A549 (cell line): ENCODE data around the gene ZNF319.

Experiments used
- CTCF ChIP-seq: fragments of >200 bp; sonication (Bioruptor Twin); formaldehyde crosslinking; IDR thresholded peaks from 3 replicates; pipeline ENCODE4 v1.5.1; 2016
- EHMT2 ChIP-seq: fragments of 200-600 bp; sonication (generic); IDR thresholded peaks from 2 replicates; pipeline ENCODE4 v1.6.1; 2016; ENCODE audit warnings: antibody characterized with exemption, low read depth, mild to moderate bottlenecking, moderate library complexity
- JUN ChIP-seq, 2 experiments: fragments of >200 bp; sonication (Bioruptor Twin); formaldehyde crosslinking; IDR thresholded peaks; 2 replicates in 1 of 2; 3 replicates in 1 of 2; pipeline ENCODE4 v1.6.1; 2016 to 2017
- MAZ ChIP-seq: fragments of 150-350 bp; IDR thresholded peaks from 2 replicates; pipeline ENCODE4 v1.6.1; 2014; ENCODE audit warnings: antibody characterized with exemption, low read depth, low read length, borderline replicate concordance
- PBX3 ChIP-seq: IDR thresholded peaks from 2 replicates; pipeline ENCODE4 v1.6.1; 2012
- POLR2A ChIP-seq: IDR thresholded peaks from 2 replicates; pipeline ENCODE4 v1.6.1; 2012; ENCODE audit warnings: mild to moderate bottlenecking, low read length
- RFX5 ChIP-seq: fragments of 450-650 bp; IDR thresholded peaks from 2 replicates; pipeline ENCODE4 v1.7.1; 2014; ENCODE audit warnings: antibody characterized with exemption, mild to moderate bottlenecking, moderate library complexity
- RNF2 ChIP-seq: fragments of 200-600 bp; sonication (generic); IDR thresholded peaks from 2 replicates; pipeline ENCODE4 v1.6.1; 2016; ENCODE audit warnings: low read depth, mild to moderate bottlenecking, antibody characterized with exemption, moderate library complexity, borderline replicate concordance
- SMC3 ChIP-seq: fragments of >200 bp; sonication (Bioruptor Twin); formaldehyde crosslinking; IDR thresholded peaks from 3 replicates; pipeline ENCODE4 v1.6.1; 2018; ENCODE audit warnings: inconsistent platforms
- TF ChIP-seq, protein P1 (sequence below): IDR thresholded peaks from 2 replicates; pipeline ENCODE4 v1.6.1; 2012
- TF ChIP-seq, protein P2 (sequence below): fragments of 450-650 bp; IDR thresholded peaks from 2 replicates; pipeline ENCODE4 v1.6.1; 2014; ENCODE audit warnings: antibody characterized with exemption
- TF ChIP-seq, protein P3 (sequence below): IDR thresholded peaks from 2 replicates; pipeline ENCODE4 v1.6.1; 2012; ENCODE audit warnings: low read depth, borderline replicate concordance
- TF ChIP-seq, protein P4 (sequence below): fragments of 200-600 bp; sonication (generic); IDR thresholded peaks from 2 replicates; pipeline ENCODE4 v1.6.1; 2016; ENCODE audit warnings: antibody characterized with exemption, mild to moderate bottlenecking, moderate library complexity

GRCh38 chr16:58034128-58034685 lies 33.7 kb upstream of the ZNF319 start:
- TF ChIP-seq POLR2A (no peak), RFX5 (no peak), CTCF (no peak), JUN (IDR thresholded peaks at IDR 0.05) (no peak), SMC3 (no peak), EHMT2 (no peak), PBX3 (no peak), RNF2 (no peak), MAZ (no peak)
- TF ChIP-seq, protein P1, sequence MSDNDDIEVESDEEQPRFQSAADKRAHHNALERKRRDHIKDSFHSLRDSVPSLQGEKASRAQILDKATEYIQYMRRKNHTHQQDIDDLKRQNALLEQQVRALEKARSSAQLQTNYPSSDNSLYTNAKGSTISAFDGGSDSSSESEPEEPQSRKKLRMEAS = no peak
- TF ChIP-seq, protein P2, sequence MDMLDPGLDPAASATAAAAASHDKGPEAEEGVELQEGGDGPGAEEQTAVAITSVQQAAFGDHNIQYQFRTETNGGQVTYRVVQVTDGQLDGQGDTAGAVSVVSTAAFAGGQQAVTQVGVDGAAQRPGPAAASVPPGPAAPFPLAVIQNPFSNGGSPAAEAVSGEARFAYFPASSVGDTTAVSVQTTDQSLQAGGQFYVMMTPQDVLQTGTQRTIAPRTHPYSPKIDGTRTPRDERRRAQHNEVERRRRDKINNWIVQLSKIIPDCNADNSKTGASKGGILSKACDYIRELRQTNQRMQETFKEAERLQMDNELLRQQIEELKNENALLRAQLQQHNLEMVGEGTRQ = no peak
- TF ChIP-seq, protein P3, sequence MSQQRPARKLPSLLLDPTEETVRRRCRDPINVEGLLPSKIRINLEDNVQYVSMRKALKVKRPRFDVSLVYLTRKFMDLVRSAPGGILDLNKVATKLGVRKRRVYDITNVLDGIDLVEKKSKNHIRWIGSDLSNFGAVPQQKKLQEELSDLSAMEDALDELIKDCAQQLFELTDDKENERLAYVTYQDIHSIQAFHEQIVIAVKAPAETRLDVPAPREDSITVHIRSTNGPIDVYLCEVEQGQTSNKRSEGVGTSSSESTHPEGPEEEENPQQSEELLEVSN = no peak
- TF ChIP-seq, protein P4, sequence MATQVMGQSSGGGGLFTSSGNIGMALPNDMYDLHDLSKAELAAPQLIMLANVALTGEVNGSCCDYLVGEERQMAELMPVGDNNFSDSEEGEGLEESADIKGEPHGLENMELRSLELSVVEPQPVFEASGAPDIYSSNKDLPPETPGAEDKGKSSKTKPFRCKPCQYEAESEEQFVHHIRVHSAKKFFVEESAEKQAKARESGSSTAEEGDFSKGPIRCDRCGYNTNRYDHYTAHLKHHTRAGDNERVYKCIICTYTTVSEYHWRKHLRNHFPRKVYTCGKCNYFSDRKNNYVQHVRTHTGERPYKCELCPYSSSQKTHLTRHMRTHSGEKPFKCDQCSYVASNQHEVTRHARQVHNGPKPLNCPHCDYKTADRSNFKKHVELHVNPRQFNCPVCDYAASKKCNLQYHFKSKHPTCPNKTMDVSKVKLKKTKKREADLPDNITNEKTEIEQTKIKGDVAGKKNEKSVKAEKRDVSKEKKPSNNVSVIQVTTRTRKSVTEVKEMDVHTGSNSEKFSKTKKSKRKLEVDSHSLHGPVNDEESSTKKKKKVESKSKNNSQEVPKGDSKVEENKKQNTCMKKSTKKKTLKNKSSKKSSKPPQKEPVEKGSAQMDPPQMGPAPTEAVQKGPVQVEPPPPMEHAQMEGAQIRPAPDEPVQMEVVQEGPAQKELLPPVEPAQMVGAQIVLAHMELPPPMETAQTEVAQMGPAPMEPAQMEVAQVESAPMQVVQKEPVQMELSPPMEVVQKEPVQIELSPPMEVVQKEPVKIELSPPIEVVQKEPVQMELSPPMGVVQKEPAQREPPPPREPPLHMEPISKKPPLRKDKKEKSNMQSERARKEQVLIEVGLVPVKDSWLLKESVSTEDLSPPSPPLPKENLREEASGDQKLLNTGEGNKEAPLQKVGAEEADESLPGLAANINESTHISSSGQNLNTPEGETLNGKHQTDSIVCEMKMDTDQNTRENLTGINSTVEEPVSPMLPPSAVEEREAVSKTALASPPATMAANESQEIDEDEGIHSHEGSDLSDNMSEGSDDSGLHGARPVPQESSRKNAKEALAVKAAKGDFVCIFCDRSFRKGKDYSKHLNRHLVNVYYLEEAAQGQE = no peak
